ENCODE results near the gene ERI3.

DNA sequence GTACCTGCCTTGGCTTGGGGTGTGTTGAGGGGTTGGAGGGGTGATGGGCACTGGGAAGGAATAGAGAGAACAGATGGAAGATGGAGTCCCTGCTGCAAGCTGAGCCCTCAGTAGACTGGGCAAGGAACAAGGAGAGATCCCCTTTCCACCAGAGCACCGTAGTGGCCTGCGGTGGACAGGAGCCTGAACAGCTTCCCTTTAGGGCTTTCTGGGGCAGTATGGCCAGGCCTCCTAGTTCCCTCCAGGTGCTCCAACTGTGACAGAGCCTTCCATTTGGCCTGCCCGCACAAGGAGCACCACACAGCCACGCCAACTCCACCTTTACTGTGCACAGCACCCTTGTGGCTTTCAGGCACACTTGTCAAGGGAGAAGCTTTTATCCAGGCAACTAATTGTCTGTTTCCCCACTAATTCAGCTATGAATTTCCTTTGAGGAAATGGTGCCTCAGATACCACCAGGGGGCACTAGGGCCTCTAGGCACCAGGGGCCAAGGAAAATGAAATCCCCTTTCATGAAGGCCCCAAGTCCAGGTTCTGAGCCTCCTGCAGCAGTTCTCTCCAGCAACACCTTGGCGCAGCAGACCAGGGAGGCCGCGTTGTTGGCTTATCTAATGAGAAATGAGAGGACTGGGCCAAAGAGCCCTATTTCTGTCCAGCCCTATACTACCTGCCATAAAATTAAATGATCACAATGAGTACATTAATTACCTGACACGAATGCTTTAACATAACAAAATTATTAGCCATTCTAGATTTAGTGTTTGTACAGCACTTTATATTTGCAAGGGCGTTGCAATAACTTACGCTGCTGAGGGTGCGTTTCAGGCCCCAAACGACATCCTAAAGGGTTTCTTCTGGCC, 23.1 kb upstream of the ERI3 start:
- peak; percentile 16 for TF ChIP-seq CTCF (IDR thresholded peaks at IDR 0.05; ENCODE audit: poor library complexity, severe bottlenecking)
- TF ChIP-seq SMC3 (conservative IDR thresholded peaks at IDR 0.05; ENCODE audit: poor library complexity): no peak
